HL-60 (cell line): ENCODE results near the gene UQCR11.

Experiments used
- DNase-seq, 2 experiments: peaks; one replicate each; pipeline ENCODE4 v3.0.0-alpha.2; 2010 to 2020; ENCODE audit warnings: low read depth in 1 of 2, low spot score in 1 of 2
- H3K27ac ChIP-seq: fragments of 250-450 bp; sonication (Bioruptor Pico); replicated peaks from 2 replicates; pipeline ENCODE4 v1.5.1; 2020; ENCODE audit warnings: mild to moderate bottlenecking, moderate library complexity
- H3K27me3 ChIP-seq: fragments of 250-450 bp; sonication (Bioruptor Pico); 2 replicates; pipeline ENCODE4 v1.5.1; 2021; ENCODE audit warnings: mild to moderate bottlenecking, moderate library complexity; ENCODE audit not compliant: insufficient read depth, poor library complexity, severe bottlenecking
- H3K4me3 ChIP-seq: replicated peaks from 2 replicates; pipeline ENCODE4 v1.5.1; 2011; ENCODE audit warnings: mild to moderate bottlenecking, control low read depth, low read length; ENCODE audit not compliant: insufficient read depth
- GABPA ChIP-seq: IDR thresholded peaks from 2 replicates; pipeline ENCODE4 v1.6.1; 2012; ENCODE audit warnings: low read depth
- POLR2AphosphoS5 ChIP-seq: IDR thresholded peaks from 2 replicates; pipeline ENCODE4 v1.6.1; 2012; ENCODE audit warnings: low read depth
- SPI1 ChIP-seq: IDR thresholded peaks from 2 replicates; pipeline ENCODE4 v1.6.1; 2012; ENCODE audit warnings: low read depth, mild to moderate bottlenecking, borderline replicate concordance
- TF ChIP-seq, protein P1 (sequence below): IDR thresholded peaks from one replicate; pipeline ENCODE4 v1.5.1; 2011; ENCODE audit warnings: low read length, control low read depth, inconsistent platforms; ENCODE audit not compliant: insufficient read depth
- TF ChIP-seq, protein P2 (sequence below): IDR thresholded peaks from 2 replicates; pipeline ENCODE4 v1.6.1; 2012; ENCODE audit warnings: low read depth; ENCODE audit not compliant: insufficient replicate concordance

UQCR11 gene

DNA sequence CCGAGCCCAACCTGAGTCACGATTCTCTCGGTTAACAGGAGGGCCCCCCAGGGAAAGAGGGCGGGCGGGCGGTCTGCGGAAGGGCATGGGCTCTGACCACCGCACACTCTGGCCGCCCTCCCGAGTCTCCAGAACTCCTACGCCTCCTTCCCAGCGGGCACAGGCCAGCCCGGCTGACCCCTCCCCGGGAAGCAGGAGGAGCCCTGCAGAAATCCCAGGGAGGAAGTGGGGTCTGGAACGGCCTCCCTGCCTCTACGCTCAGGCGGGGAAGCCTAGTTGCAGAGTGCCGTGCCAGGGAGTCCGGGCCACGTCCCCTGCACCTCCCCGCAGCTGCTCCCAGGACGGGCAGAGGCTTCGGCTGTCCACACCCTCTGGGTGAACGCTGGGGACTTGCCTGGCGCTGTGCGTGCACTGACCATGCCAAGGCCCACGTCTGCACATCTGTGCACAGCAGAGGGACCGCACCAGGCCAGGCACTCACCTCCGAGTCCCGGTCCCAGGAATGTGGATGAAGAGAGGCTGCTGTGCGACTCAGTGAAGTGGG is 26.4 kb upstream of the UQCR11 start:
- no peak for DNase-seq
- Histone ChIP-seq H3K27ac (no peak overlapping the region), H3K4me3 (no peak overlapping the region), H3K27me3 (no peaks in the 10 kb centered on the region)
- TF ChIP-seq POLR2AphosphoS5, result no peak
- TF ChIP-seq GABPA, result no peak
- TF ChIP-seq, protein P1, sequence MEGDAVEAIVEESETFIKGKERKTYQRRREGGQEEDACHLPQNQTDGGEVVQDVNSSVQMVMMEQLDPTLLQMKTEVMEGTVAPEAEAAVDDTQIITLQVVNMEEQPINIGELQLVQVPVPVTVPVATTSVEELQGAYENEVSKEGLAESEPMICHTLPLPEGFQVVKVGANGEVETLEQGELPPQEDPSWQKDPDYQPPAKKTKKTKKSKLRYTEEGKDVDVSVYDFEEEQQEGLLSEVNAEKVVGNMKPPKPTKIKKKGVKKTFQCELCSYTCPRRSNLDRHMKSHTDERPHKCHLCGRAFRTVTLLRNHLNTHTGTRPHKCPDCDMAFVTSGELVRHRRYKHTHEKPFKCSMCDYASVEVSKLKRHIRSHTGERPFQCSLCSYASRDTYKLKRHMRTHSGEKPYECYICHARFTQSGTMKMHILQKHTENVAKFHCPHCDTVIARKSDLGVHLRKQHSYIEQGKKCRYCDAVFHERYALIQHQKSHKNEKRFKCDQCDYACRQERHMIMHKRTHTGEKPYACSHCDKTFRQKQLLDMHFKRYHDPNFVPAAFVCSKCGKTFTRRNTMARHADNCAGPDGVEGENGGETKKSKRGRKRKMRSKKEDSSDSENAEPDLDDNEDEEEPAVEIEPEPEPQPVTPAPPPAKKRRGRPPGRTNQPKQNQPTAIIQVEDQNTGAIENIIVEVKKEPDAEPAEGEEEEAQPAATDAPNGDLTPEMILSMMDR, result no peak
- no peak for TF ChIP-seq SPI1
- TF ChIP-seq, protein P2, sequence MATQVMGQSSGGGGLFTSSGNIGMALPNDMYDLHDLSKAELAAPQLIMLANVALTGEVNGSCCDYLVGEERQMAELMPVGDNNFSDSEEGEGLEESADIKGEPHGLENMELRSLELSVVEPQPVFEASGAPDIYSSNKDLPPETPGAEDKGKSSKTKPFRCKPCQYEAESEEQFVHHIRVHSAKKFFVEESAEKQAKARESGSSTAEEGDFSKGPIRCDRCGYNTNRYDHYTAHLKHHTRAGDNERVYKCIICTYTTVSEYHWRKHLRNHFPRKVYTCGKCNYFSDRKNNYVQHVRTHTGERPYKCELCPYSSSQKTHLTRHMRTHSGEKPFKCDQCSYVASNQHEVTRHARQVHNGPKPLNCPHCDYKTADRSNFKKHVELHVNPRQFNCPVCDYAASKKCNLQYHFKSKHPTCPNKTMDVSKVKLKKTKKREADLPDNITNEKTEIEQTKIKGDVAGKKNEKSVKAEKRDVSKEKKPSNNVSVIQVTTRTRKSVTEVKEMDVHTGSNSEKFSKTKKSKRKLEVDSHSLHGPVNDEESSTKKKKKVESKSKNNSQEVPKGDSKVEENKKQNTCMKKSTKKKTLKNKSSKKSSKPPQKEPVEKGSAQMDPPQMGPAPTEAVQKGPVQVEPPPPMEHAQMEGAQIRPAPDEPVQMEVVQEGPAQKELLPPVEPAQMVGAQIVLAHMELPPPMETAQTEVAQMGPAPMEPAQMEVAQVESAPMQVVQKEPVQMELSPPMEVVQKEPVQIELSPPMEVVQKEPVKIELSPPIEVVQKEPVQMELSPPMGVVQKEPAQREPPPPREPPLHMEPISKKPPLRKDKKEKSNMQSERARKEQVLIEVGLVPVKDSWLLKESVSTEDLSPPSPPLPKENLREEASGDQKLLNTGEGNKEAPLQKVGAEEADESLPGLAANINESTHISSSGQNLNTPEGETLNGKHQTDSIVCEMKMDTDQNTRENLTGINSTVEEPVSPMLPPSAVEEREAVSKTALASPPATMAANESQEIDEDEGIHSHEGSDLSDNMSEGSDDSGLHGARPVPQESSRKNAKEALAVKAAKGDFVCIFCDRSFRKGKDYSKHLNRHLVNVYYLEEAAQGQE, result no peak

DNA sequence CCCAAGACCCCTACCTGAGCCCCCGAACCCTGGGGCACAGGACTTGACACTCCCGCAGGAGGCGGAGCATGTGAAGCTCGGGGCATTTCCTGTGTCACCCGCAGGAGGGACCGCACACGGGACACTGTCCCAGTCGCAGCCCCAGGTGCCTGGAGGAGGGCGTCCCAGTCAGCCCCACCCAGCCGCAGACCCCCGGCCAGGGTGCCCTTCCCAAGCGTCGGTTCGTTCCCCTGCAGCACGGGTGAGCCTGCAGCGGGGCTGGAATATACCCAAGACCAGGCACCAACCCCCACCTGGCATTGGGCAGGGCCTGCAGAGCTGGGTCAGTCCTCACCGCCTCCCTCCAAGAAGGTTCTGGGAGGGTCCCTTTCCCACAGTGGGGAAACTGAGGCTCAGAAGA is 25.5 kb upstream of the UQCR11 start:
- no peak for DNase-seq
- H3K27ac ChIP-seq, result no peak overlapping the region
- TF ChIP-seq SPI1, result no peak
- H3K4me3 ChIP-seq, result no peak overlapping the region
- H3K27me3 ChIP-seq, result no peaks in the 10 kb centered on the region

DNA sequence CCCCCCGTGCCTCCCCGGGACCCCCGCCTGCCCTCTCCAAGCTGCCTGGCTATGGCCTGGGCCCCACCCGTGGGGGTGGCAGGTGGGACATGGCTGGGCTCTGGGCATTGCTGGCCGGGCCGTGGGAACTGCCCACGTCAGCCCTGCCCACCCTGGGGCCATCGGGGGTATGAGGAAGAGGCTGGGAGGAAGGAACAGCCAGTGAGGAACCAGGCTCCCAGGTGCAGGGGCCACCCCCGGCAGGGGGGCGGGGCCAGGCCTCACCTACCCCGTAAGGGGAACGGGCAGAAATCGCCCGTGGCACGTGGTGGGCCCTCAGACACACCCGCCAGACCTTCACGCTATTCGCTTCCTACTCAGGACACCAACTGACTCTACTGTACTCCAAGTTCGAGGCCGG is 24.8 kb upstream of the UQCR11 start:
- no peak for TF ChIP-seq POLR2AphosphoS5
- TF ChIP-seq GABPA, result no peak
- TF ChIP-seq, protein P2, result no peak
- no peak for TF ChIP-seq SPI1
- TF ChIP-seq, protein P1, result no peak
- no peak for DNase-seq
- Histone ChIP-seq H3K4me3 (no peak overlapping the region), H3K27ac (no peak overlapping the region), H3K27me3 (no peaks in the 10 kb centered on the region)

DNA sequence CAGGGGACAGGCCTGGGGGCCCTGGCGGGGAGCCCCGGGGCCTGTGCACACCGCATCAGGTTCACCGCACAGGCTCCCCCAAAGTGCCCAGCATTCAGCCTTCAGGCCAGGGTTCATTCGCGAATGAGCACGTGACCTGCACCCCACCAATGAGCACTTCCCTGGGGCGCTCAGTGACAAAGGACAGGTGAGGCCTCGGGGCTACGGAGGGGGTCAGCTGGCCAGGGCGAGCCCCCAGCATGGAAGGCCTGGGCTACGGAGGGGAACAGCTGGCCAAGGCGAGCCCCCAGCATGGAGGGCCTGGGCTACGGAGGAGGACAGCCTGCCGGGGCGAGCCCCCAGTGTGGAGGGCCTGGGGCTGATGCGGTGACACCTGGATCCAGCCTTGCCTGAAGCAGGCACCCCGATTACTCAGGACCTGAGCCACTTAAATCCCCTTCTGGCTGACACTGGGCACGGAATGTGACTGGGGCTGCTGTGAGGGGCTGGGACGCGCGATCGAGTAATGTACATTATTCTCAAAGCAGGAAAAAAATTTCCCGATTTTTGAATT is 24.1 kb upstream of the UQCR11 start:
- Histone ChIP-seq H3K4me3 (no peak overlapping the region), H3K27me3 (no peaks in the 10 kb centered on the region), H3K27ac (no peak overlapping the region)
- no peak for TF ChIP-seq GABPA
- TF ChIP-seq, protein P2, result no peak
- TF ChIP-seq, protein P1, result no peak
- TF ChIP-seq POLR2AphosphoS5, result no peak
- TF ChIP-seq SPI1, result no peak
- DNase-seq, result no peak
